H1 (cell line): Measurements from ENCODE around the gene CCDC178.

ENCODE experiments used
- BCL11A ChIP-seq, 2 experiments: IDR thresholded peaks; one replicate each; pipeline ENCODE4 v1.6.1; 2011; ENCODE audit warnings: low read depth in 2 of 2, low read length in 2 of 2, mild to moderate bottlenecking in 2 of 2
- EZH2 ChIP-seq: fragments of 200-600 bp; sonication (generic); IDR thresholded peaks from 2 replicates; pipeline ENCODE4 v1.7.1; 2012; ENCODE audit warnings: low read depth, mild to moderate bottlenecking, moderate library complexity, low read length, inconsistent platforms; ENCODE audit not compliant: severe bottlenecking
- MAFK ChIP-seq: IDR thresholded peaks from 2 replicates; pipeline ENCODE4 v1.6.1; 2012; ENCODE audit warnings: low read depth, mild to moderate bottlenecking, improper control_type of control experiment, low read length
- POLR2A ChIP-seq, 2 experiments: IDR thresholded peaks; 1 replicate in 1 of 2; 2 replicates in 1 of 2; pipeline ENCODE4 v1.6.1; 2011; ENCODE audit warnings: low read depth in 2 of 2, low read length in 2 of 2, mild to moderate bottlenecking in 2 of 2; ENCODE audit errors: control extremely low read depth in 1 of 2
- RFX5 ChIP-seq: IDR thresholded peaks from 2 replicates; pipeline ENCODE4 v1.6.1; 2011; ENCODE audit warnings: low read depth, low read length, improper control_type of control experiment, borderline replicate concordance
- YY1 ChIP-seq: IDR thresholded peaks from 2 replicates; pipeline ENCODE4 v1.6.1; 2011; ENCODE audit warnings: low read depth, mild to moderate bottlenecking, low read length
- TF ChIP-seq, protein P1 (sequence below): IDR thresholded peaks from 2 replicates; pipeline ENCODE4 v1.6.1; 2011; ENCODE audit warnings: low read length, improper control_type of control experiment
- TF ChIP-seq, protein P2 (sequence below), 3 experiments: IDR thresholded peaks; 1 replicate in 2 of 3; 2 replicates in 1 of 3; pipeline versions ENCODE4 v1.5.1 to v1.6.1; 2011; ENCODE audit warnings: low read length in 3 of 3, mild to moderate bottlenecking in 3 of 3, inconsistent platforms in 2 of 3, low read depth in 1 of 3, moderate library complexity in 1 of 3; ENCODE audit not compliant: insufficient read depth in 1 of 3; ENCODE audit errors: control extremely low read depth in 1 of 3

DNA sequence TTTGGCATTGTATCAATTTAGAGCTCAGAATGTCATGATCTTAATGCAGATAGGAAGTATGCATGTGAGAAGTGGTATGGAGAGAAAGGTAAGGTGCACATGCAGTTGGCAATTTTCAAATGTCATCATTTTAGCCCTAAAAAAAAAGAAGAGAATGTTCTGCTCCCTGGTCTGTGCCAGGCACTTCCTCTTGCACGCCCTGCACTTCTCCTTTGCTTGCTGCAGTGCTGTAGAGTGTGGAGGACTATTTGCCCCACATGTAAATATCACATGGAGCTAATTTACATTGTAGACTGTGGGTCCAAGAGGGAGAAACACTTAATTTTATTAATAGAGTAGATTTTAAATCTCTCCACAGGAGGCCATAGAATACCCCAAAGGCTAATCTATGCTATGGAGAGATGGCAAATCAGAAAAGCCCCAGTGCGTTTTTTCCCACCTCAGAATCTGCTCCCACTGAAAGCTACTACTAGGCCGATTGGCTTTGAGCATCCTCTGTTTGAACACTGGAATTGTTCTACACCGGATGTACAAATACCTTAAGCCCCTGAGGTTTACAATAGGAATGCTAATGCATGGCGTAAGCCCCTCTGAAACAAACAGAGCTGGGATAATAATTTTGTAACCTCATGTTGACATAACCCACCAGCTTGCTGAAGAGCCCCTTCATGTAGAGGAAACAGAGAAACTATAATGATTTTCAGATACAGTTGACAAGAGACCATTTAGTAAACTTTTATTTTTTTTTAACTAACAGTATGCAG is 530.5 kb downstream of the CCDC178 start:
- TF ChIP-seq, protein P1, sequence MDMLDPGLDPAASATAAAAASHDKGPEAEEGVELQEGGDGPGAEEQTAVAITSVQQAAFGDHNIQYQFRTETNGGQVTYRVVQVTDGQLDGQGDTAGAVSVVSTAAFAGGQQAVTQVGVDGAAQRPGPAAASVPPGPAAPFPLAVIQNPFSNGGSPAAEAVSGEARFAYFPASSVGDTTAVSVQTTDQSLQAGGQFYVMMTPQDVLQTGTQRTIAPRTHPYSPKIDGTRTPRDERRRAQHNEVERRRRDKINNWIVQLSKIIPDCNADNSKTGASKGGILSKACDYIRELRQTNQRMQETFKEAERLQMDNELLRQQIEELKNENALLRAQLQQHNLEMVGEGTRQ = no peak
- TF ChIP-seq RFX5 = no peak
- TF ChIP-seq, protein P2, sequence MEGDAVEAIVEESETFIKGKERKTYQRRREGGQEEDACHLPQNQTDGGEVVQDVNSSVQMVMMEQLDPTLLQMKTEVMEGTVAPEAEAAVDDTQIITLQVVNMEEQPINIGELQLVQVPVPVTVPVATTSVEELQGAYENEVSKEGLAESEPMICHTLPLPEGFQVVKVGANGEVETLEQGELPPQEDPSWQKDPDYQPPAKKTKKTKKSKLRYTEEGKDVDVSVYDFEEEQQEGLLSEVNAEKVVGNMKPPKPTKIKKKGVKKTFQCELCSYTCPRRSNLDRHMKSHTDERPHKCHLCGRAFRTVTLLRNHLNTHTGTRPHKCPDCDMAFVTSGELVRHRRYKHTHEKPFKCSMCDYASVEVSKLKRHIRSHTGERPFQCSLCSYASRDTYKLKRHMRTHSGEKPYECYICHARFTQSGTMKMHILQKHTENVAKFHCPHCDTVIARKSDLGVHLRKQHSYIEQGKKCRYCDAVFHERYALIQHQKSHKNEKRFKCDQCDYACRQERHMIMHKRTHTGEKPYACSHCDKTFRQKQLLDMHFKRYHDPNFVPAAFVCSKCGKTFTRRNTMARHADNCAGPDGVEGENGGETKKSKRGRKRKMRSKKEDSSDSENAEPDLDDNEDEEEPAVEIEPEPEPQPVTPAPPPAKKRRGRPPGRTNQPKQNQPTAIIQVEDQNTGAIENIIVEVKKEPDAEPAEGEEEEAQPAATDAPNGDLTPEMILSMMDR (IDR thresholded peaks at IDR 0.05; ENCODE audit: control extremely low read depth in 1 of 3, insufficient read depth in 1 of 3, low read depth in 1 of 3, low read length in 3 of 3) = no peak
- TF ChIP-seq MAFK = no peak
- TF ChIP-seq BCL11A (IDR thresholded peaks at IDR 0.05; ENCODE audit: low read depth in 2 of 2, low read length in 2 of 2) = no peak
- TF ChIP-seq POLR2A (IDR thresholded peaks at IDR 0.05; ENCODE audit: control extremely low read depth in 1 of 2, low read depth in 2 of 2, low read length in 2 of 2) = no peak
- TF ChIP-seq EZH2 = no peak
- TF ChIP-seq YY1 = no peak
